Stimulated activated CD8-positive, alpha-beta memory T cell treated with anti-CD3 and anti-CD28 coated beads, Interleukin-7, amount 100 ng/mL, for 48 hours (primary cell): Measurements from ENCODE around the gene ITGAV.
"Not testable (repeated sequence)": the region's sequence is repeated elsewhere in the genome, so short reads cannot be mapped to it uniquely, and the experiment has no call there.

Source experiments
- DNase-seq, 2 donors: peaks; one replicate each; pipeline ENCODE4 v3.0.0-alpha.2; 2020; ENCODE audit warnings: low read depth in 1 of 2; ENCODE audit errors: extremely low read depth in 1 of 2

The ITGAV gene

GRCh38 chr2:186589612-186590349 lies at the start of gene ITGAV:
Gene ITGAV (plus strand): TSS chr2:186590056. CDS start chr2:186590339, 283 bp downstream.
- DNase-seq, result peak; percentile 68 to 83

GRCh38 chr2:186540941-186541340 lies 48.9 kb upstream of the ITGAV start:
- no peak for DNase-seq

GRCh38 chr2:186542002-186542401 lies 47.9 kb upstream of the ITGAV start:
- no peak for DNase-seq

- DNase-seq, result no peak
Observed at GRCh38 chr2:186543561-186544131, 46.2 kb upstream of the ITGAV start.

- DNase-seq, result no peak
Observed at GRCh38 chr2:186544255-186544675, 45.6 kb upstream of the ITGAV start.

GRCh38 chr2:186546846-186547245 lies 43.0 kb upstream of the ITGAV start:
- no peak for DNase-seq

GRCh38 chr2:186551323-186552050 lies 38.4 kb upstream of the ITGAV start:
- no peak for DNase-seq

GRCh38 chr2:186554429-186554828 lies 35.4 kb upstream of the ITGAV start:
- DNase-seq, result no peak

GRCh38 chr2:186554850-186555671 lies 34.8 kb upstream of the ITGAV start:
- no peak for DNase-seq

- no peak for DNase-seq
Observed at GRCh38 chr2:186558512-186559276, 31.2 kb upstream of the ITGAV start.

GRCh38 chr2:186559370-186559769 lies 30.5 kb upstream of the ITGAV start:
- DNase-seq, result no peak

- DNase-seq, result no peak
Observed at GRCh38 chr2:186559848-186560247, 30.0 kb upstream of the ITGAV start.

- DNase-seq, result no peak
Observed at GRCh38 chr2:186560254-186560653, 29.6 kb upstream of the ITGAV start.

GRCh38 chr2:186561467-186562208 lies 28.2 kb upstream of the ITGAV start:
- no peak for DNase-seq

- DNase-seq, result no peak
Observed at GRCh38 chr2:186562209-186562578, 27.7 kb upstream of the ITGAV start.

- DNase-seq, result not testable (repeated sequence)
Observed at GRCh38 chr2:186568600-186568999, 21.3 kb upstream of the ITGAV start.

GRCh38 chr2:186569127-186569526 lies 20.7 kb upstream of the ITGAV start:
- DNase-seq, result not testable (repeated sequence)

GRCh38 chr2:186569897-186570296 lies 20.0 kb upstream of the ITGAV start:
- no peak for DNase-seq

GRCh38 chr2:186570604-186571003 lies 19.3 kb upstream of the ITGAV start:
- no peak for DNase-seq

- DNase-seq, result no peak
Observed at GRCh38 chr2:186572705-186573104, 17.2 kb upstream of the ITGAV start.
